HepG2 (cell line): ENCODE data around the gene TMEM221. TPM values are rescaled to one million over a fixed set of nuclear protein-coding genes. Genes with fewer than 3 reads are reported as not detected.

Experiments used
- CC2D1A ChIP-seq: sonication (generic); formaldehyde crosslinking; IDR thresholded peaks from 2 replicates; pipeline ENCODE4 v1.8.1; 2023; ENCODE audit warnings: mild to moderate bottlenecking, missing genetic modification reagents
- GTF2F1 ChIP-seq: fragments of 150-350 bp; IDR thresholded peaks from 2 replicates; pipeline ENCODE4 v1.6.1; 2014; ENCODE audit warnings: low read length
- HES4 ChIP-seq: sonication (generic); formaldehyde crosslinking; IDR thresholded peaks from 2 replicates; pipeline ENCODE4 v1.9.0; 2021; ENCODE audit warnings: mild to moderate bottlenecking, missing genetic modification reagents, borderline replicate concordance
- HNRNPK ChIP-seq: fragments of 200-400 bp; formaldehyde crosslinking; IDR thresholded peaks from 2 replicates; pipeline ENCODE4 v1.6.1; 2018; ENCODE audit warnings: low read length, low read depth, moderate library complexity, mild to moderate bottlenecking; ENCODE audit not compliant: poor library complexity, severe bottlenecking
- HOXA3 ChIP-seq: sonication (generic); formaldehyde crosslinking; IDR thresholded peaks from 2 replicates; pipeline ENCODE4 v1.5.0; 2020; ENCODE audit warnings: missing genetic modification reagents
- KLF15 ChIP-seq: sonication (generic); formaldehyde crosslinking; IDR thresholded peaks from 2 replicates; pipeline ENCODE4 v1.8.1; 2023; ENCODE audit warnings: borderline replicate concordance, mild to moderate bottlenecking, inconsistent platforms, missing genetic modification reagents, mixed read lengths
- SRSF9 ChIP-seq: fragments of 200-400 bp; formaldehyde crosslinking; IDR thresholded peaks from 2 replicates; pipeline ENCODE4 v1.6.1; 2018; ENCODE audit warnings: borderline replicate concordance, mild to moderate bottlenecking, low read depth, low read length; ENCODE audit not compliant: insufficient read depth, poor library complexity, severe bottlenecking
- TBX2 ChIP-seq: sonication (generic); formaldehyde crosslinking; IDR thresholded peaks from 2 replicates; pipeline ENCODE4 v1.5.0; 2020; ENCODE audit warnings: missing genetic modification reagents, mild to moderate bottlenecking, borderline replicate concordance
- TBX3 ChIP-seq: fragments of 450-650 bp; IDR thresholded peaks from 2 replicates; pipeline ENCODE4 v1.6.1; 2017; ENCODE audit warnings: antibody characterized with exemption, mild to moderate bottlenecking, inconsistent platforms, borderline replicate concordance
- WIZ ChIP-seq: sonication (generic); formaldehyde crosslinking; IDR thresholded peaks from 2 replicates; pipeline ENCODE4 v1.5.1; 2020; ENCODE audit warnings: mild to moderate bottlenecking, missing genetic modification reagents
- ZEB1 ChIP-seq: IDR thresholded peaks from 2 replicates; pipeline ENCODE4 v1.6.1; 2012; ENCODE audit warnings: mild to moderate bottlenecking, low read depth, inconsistent platforms; ENCODE audit not compliant: insufficient replicate concordance
- ZNF225 ChIP-seq: sonication (generic); formaldehyde crosslinking; IDR thresholded peaks from 2 replicates; pipeline ENCODE4 v1.4.0; 2020; ENCODE audit warnings: mild to moderate bottlenecking, missing genetic modification reagents
- ZNF282 ChIP-seq: fragments of 450-650 bp; IDR thresholded peaks from 2 replicates; pipeline ENCODE4 v1.6.1; 2018; ENCODE audit not compliant: partially characterized antibody
- ZNF501 ChIP-seq: sonication (generic); formaldehyde crosslinking; IDR thresholded peaks from 2 replicates; pipeline ENCODE4 v1.5.1; 2020; ENCODE audit warnings: mild to moderate bottlenecking, moderate library complexity, missing genetic modification reagents
- ZNF552 ChIP-seq: sonication (generic); formaldehyde crosslinking; IDR thresholded peaks from 2 replicates; pipeline ENCODE4 v1.9.0; 2022; ENCODE audit warnings: missing genetic modification reagents, mild to moderate bottlenecking, borderline replicate concordance
- ZNF713 ChIP-seq: sonication (generic); formaldehyde crosslinking; IDR thresholded peaks from 2 replicates; pipeline ENCODE4 v1.4.0; 2020; ENCODE audit warnings: mild to moderate bottlenecking, missing genetic modification reagents
- polyA plus RNA-seq, 8 experiments: library from polyadenylated mRNA; depleted of rRNA in 3 of 8; stranded (reverse) in 7 of 8; unstranded in 1 of 8; fragments of >200 nt; fragmentation: Illumina TruSeq in 4 of 8; extraction: Trizol in 4 of 8; gene quantifications; 2 replicates each; pipeline versions ENCODE4 v1.2.1 to v1.2.3, GENCODE V29; 2011 to 2016; ENCODE audit warnings: low read depth in 4 of 8, missing spikeins in 1 of 8, mixed read lengths in 1 of 8; ENCODE audit not compliant: insufficient read depth in 1 of 8
- total RNA-seq, 5 experiments: library from RNA; depleted of rRNA; stranded (reverse); fragments of >200 nt; fragmentation: Illumina TruSeq; extraction: Trizol; gene quantifications; 2 replicates each; pipeline ENCODE4 v1.2.3, GENCODE V29; 2016; ENCODE audit warnings: low read depth in 1 of 5
- TF ChIP-seq, protein P1 (sequence below): sonication (generic); formaldehyde crosslinking; IDR thresholded peaks from 2 replicates; pipeline ENCODE4 v1.8.1; 2023; ENCODE audit warnings: mild to moderate bottlenecking, missing genetic modification reagents, borderline replicate concordance
- TF ChIP-seq, protein P2 (sequence below): sonication (generic); formaldehyde crosslinking; IDR thresholded peaks from 2 replicates; pipeline ENCODE4 v1.4.0; 2020; ENCODE audit warnings: missing genetic modification reagents, borderline replicate concordance
- TF ChIP-seq, protein P3 (sequence below): sonication (generic); formaldehyde crosslinking; IDR thresholded peaks from 2 replicates; pipeline ENCODE4 v1.5.0; 2020; ENCODE audit warnings: missing genetic modification reagents
- TF ChIP-seq, protein P4 (sequence below): sonication (generic); formaldehyde crosslinking; IDR thresholded peaks from 2 replicates; pipeline ENCODE4 v1.4.0; 2020; ENCODE audit warnings: missing genetic modification reagents
- TF ChIP-seq, protein P5 (sequence below): IDR thresholded peaks from 2 replicates; pipeline ENCODE4 v1.6.1; 2018; ENCODE audit warnings: missing genetic modification reagents, mild to moderate bottlenecking, missing compliant biosample characterization
- TF ChIP-seq, protein P6 (sequence below): sonication (generic); formaldehyde crosslinking; IDR thresholded peaks from 2 replicates; pipeline ENCODE4 v1.5.0; 2020; ENCODE audit warnings: missing genetic modification reagents
- TF ChIP-seq, protein P7 (sequence below): IDR thresholded peaks from 2 replicates; pipeline ENCODE4 v1.6.1; 2016; ENCODE audit warnings: missing compliant biosample characterization, missing genetic modification reagents, borderline replicate concordance

TMEM221 gene
- total and polyA plus RNA-seq, 2 of the 13 experiments (the other 11 are each of a cell fraction or from before 2014, with no cell fraction given) = 0.33 to 0.77 TPM

DNA sequence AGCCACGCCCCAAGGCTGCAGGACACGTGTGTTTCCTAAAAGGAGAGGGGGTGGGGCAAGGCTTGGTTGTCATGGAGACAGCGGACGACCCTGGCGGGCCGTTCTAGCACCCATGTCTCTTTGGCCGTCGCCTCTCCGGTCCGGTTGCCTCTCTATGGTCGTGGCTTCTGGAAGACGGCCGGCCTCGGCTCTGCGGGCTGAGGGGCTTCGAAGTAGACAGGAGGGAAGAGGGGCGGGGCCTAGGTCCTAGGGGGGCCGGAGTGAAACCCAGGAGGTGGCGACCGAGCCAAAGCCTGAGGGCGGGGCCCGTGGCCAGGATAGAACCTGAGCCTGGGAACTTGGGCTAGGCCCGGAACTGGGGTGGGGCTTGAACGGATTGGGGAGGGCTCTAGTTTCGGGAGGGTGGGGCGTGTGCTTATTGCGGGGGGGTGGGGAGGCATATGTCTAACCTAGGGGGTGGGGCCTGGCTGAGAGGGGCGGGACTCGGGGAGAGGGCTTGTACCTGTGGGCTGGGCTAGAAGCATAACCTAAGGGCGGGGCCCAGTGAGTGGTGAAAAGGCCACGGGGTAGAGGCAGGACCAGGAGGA is 21.1 kb upstream of the TMEM221 start (continued):
- TF ChIP-seq, protein P1, sequence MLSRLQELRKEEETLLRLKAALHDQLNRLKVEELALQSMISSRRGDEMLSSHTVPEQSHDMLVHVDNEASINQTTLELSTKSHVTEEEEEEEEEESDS (CRISPR knock-in tag) = no peak
- TF ChIP-seq, protein P2, sequence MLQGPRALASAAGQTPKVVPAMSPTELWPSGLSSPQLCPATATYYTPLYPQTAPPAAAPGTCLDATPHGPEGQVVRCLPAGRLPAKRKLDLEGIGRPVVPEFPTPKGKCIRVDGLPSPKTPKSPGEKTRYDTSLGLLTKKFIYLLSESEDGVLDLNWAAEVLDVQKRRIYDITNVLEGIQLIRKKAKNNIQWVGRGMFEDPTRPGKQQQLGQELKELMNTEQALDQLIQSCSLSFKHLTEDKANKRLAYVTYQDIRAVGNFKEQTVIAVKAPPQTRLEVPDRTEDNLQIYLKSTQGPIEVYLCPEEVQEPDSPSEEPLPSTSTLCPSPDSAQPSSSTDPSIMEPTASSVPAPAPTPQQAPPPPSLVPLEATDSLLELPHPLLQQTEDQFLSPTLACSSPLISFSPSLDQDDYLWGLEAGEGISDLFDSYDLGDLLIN (CRISPR knock-in tag) = no peak
- no peak for TF ChIP-seq SRSF9
- no peak for TF ChIP-seq CC2D1A (CRISPR knock-in tag)
- no peak for TF ChIP-seq ZNF282
- TF ChIP-seq KLF15 (CRISPR knock-in tag) = no peak
- TF ChIP-seq TBX2 (CRISPR knock-in tag) = peak; percentile 1; the same call in 1 of the 2 replicates
- no peak for TF ChIP-seq ZNF225 (CRISPR knock-in tag)
- TF ChIP-seq HOXA3 = no peak; the same call in 1 of the 2 replicates
- no peak for TF ChIP-seq ZEB1
- TF ChIP-seq, protein P3, sequence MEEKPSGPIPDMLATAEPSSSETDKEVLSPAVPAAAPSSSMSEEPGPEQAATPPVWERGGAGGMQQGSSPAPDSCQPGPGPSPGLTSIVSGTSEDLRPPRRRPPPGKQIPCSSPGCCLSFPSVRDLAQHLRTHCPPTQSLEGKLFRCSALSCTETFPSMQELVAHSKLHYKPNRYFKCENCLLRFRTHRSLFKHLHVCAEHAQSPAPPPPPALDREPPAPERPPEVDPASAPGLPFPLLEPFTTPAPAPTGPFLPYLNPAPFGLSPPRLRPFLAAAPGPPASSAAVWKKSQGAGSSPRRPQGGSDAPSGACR (CRISPR knock-in tag) = no peak
- TF ChIP-seq HES4 = no peak
- TF ChIP-seq WIZ (CRISPR knock-in tag) = no peak
- TF ChIP-seq, protein P4, sequence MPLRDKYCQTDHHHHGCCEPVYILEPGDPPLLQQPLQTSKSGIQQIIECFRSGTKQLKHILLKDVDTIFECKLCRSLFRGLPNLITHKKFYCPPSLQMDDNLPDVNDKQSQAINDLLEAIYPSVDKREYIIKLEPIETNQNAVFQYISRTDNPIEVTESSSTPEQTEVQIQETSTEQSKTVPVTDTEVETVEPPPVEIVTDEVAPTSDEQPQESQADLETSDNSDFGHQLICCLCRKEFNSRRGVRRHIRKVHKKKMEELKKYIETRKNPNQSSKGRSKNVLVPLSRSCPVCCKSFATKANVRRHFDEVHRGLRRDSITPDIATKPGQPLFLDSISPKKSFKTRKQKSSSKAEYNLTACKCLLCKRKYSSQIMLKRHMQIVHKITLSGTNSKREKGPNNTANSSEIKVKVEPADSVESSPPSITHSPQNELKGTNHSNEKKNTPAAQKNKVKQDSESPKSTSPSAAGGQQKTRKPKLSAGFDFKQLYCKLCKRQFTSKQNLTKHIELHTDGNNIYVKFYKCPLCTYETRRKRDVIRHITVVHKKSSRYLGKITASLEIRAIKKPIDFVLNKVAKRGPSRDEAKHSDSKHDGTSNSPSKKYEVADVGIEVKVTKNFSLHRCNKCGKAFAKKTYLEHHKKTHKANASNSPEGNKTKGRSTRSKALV = no peak
- TF ChIP-seq, protein P5, sequence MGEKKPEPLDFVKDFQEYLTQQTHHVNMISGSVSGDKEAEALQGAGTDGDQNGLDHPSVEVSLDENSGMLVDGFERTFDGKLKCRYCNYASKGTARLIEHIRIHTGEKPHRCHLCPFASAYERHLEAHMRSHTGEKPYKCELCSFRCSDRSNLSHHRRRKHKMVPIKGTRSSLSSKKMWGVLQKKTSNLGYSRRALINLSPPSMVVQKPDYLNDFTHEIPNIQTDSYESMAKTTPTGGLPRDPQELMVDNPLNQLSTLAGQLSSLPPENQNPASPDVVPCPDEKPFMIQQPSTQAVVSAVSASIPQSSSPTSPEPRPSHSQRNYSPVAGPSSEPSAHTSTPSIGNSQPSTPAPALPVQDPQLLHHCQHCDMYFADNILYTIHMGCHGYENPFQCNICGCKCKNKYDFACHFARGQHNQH (CRISPR knock-in tag) = peak; percentile 27; the same call in 1 of the 2 replicates
- TF ChIP-seq, protein P6, sequence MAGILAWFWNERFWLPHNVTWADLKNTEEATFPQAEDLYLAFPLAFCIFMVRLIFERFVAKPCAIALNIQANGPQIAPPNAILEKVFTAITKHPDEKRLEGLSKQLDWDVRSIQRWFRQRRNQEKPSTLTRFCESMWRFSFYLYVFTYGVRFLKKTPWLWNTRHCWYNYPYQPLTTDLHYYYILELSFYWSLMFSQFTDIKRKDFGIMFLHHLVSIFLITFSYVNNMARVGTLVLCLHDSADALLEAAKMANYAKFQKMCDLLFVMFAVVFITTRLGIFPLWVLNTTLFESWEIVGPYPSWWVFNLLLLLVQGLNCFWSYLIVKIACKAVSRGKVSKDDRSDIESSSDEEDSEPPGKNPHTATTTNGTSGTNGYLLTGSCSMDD (CRISPR knock-in tag) = no peak
- TF ChIP-seq TBX3 = no peak
- no peak for TF ChIP-seq HNRNPK
- TF ChIP-seq, protein P7, sequence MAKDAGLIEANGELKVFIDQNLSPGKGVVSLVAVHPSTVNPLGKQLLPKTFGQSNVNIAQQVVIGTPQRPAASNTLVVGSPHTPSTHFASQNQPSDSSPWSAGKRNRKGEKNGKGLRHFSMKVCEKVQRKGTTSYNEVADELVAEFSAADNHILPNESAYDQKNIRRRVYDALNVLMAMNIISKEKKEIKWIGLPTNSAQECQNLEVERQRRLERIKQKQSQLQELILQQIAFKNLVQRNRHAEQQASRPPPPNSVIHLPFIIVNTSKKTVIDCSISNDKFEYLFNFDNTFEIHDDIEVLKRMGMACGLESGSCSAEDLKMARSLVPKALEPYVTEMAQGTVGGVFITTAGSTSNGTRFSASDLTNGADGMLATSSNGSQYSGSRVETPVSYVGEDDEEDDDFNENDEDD (CRISPR knock-in tag) = no peak
- TF ChIP-seq GTF2F1 = no peak
- TF ChIP-seq ZNF713 (CRISPR knock-in tag) = no peak
- TF ChIP-seq ZNF501 = no peak
- no peak for TF ChIP-seq ZNF552 (CRISPR knock-in tag)
